Activated CD8-positive, alpha-beta T cell treated with anti-CD3 and anti-CD28 coated beads for 36 hours (primary cell): ENCODE results near the gene ZNF350. TPM values are rescaled to one million over a fixed set of nuclear protein-coding genes. Genes with fewer than 3 reads are reported as not detected.
"Not testable (repeated sequence)": the region's sequence is repeated elsewhere in the genome, so short reads cannot be mapped to it uniquely, and the experiment has no call there.

ENCODE experiments used
- ATAC-seq: fragments of 200-7000 bp; cut with Tn5 transposase; one replicate; pipeline ENCODE4 v1.10.0; 2021; ENCODE audit warnings: mild to moderate bottlenecking, moderate library complexity
- CTCF ChIA-PET: fragments of 350-600 bp; sonication (Branson Sonifier 250); formaldehyde crosslinking; loops from one replicate; lab custom pipeline; 2021; ENCODE audit warnings: antibody characterized with exemption; lab: Charles Lee
- POLR2A ChIA-PET: fragments of 350-600 bp; sonication (Branson Sonifier 250); formaldehyde crosslinking; loops from one replicate; lab custom pipeline; 2021; ENCODE audit warnings: antibody characterized with exemption; lab: Charles Lee
- DNase-seq: peaks from one replicate; pipeline ENCODE4 v3.0.0-alpha.2; 2020
- H3K27ac Mint-ChIP-seq: one replicate; pipeline ENCODE4 v1.8.0; 2021; ENCODE audit warnings: mild to moderate bottlenecking, mixed read lengths
- H3K27me3 Mint-ChIP-seq: one replicate; pipeline ENCODE4 v1.8.0; 2021; ENCODE audit warnings: mixed read lengths
- H3K36me3 Mint-ChIP-seq: one replicate; pipeline ENCODE4 v1.8.0; 2021; ENCODE audit warnings: low read depth, mixed read lengths
- H3K4me1 Mint-ChIP-seq: one replicate; pipeline ENCODE4 v1.8.0; 2021; ENCODE audit warnings: low read depth, mixed read lengths
- H3K4me3 Mint-ChIP-seq: one replicate; pipeline ENCODE4 v1.8.0; 2021; ENCODE audit warnings: mild to moderate bottlenecking, moderate library complexity, mixed read lengths
- H3K9me3 Mint-ChIP-seq: one replicate; pipeline ENCODE4 v1.8.0; 2021; ENCODE audit warnings: mixed read lengths
- CTCF ChIP-seq: fragments of 200-600 bp; IDR thresholded peaks from one replicate; pipeline ENCODE4 v1.8.0; 2022; ENCODE audit warnings: antibody characterized with exemption, mild to moderate bottlenecking
- intact Hi-C: fragments of 100-400 bp; cut with micrococcal nuclease; formaldehyde crosslinking; loops from one replicate; pipeline ENCODE4 v1.10.0; 2022
- total RNA-seq, 2 experiments: library from RNA; stranded (reverse); gene quantifications; one replicate each; pipeline ENCODE4 v1.2.3, GENCODE V29; 2021

The ZNF350 gene
- total RNA-seq, 2 experiments from 2014 or later: 7.5 to 7.6 TPM

GRCh38 chr19:51978882-51979281 is 7.8 kb downstream of the ZNF350 start:
- no peak for ATAC-seq

GRCh38 chr19:51977346-51977745 is 9.3 kb downstream of the ZNF350 start:
- H3K36me3 Mint-ChIP-seq: peaks cover 91% of the 10 kb centered on the region
- H3K4me1 Mint-ChIP-seq: peaks cover 4% of the 10 kb centered on the region
- peaks cover 65% of the 10 kb centered on the region for H3K9me3 Mint-ChIP-seq
- H3K27ac Mint-ChIP-seq: no peak overlapping the region
- intact Hi-C loops: no loop called here
- H3K4me3 Mint-ChIP-seq: no peak overlapping the region
- no peak for DNase-seq
- H3K27me3 Mint-ChIP-seq: no peaks in the 10 kb centered on the region
- ChIA-PET POLR2A (no interaction called here), CTCF (no interaction called here)
- no peak for TF ChIP-seq CTCF
- no peak for ATAC-seq

More at GRCh38 chr19:51978882-51979281, 7.8 kb downstream of the ZNF350 start:
- peaks cover 89% of the 10 kb centered on the region for H3K36me3 Mint-ChIP-seq
- peak; percentile 3 for DNase-seq
- CTCF ChIA-PET: no interaction called here
- H3K9me3 Mint-ChIP-seq: peaks cover 62% of the 10 kb centered on the region
- TF ChIP-seq CTCF: no peak
- intact Hi-C loops: no loop called here
- H3K4me3 Mint-ChIP-seq: no peak overlapping the region
- peaks cover 4% of the 10 kb centered on the region for H3K4me1 Mint-ChIP-seq
- no peaks in the 10 kb centered on the region for H3K27me3 Mint-ChIP-seq
- no peak overlapping the region for H3K27ac Mint-ChIP-seq
- POLR2A ChIA-PET: interaction anchor here (1.2 to 1.5 kb wide), 2 partner anchors 14 to 49 kb away, joined by 4 to 5 read pairs; partner anchors contain the start of gene ZNF614

- H3K4me1 Mint-ChIP-seq: peaks cover 4% of the 10 kb centered on the region
Observed at GRCh38 chr19:51976852-51977251, 9.8 kb downstream of the ZNF350 start.

GRCh38 chr19:51975787-51976186 is 10.9 kb downstream of the ZNF350 start:
- H3K27me3 Mint-ChIP-seq, DNase-seq, H3K4me3 Mint-ChIP-seq, H3K4me1 Mint-ChIP-seq, CTCF ChIA-PET, ATAC-seq, H3K27ac Mint-ChIP-seq, POLR2A ChIA-PET, intact Hi-C loops: not testable (repeated sequence)
- Mint-ChIP-seq H3K36me3 (peaks cover 95% of the 10 kb centered on the region), H3K9me3 (peaks cover 70% of the 10 kb centered on the region)

More at GRCh38 chr19:51976852-51977251, 9.8 kb downstream of the ZNF350 start:
- Mint-ChIP-seq H3K36me3 (peaks cover 94% of the 10 kb centered on the region), H3K27me3 (no peaks in the 10 kb centered on the region), H3K27ac (no peak overlapping the region), H3K4me3 (no peak overlapping the region), H3K9me3 (peaks cover 65% of the 10 kb centered on the region)
- no peak for TF ChIP-seq CTCF
- POLR2A ChIA-PET: no interaction called here
- CTCF ChIA-PET: no interaction called here
- ATAC-seq (no peak), DNase-seq (no peak)
- intact Hi-C loops: no loop called here

GRCh38 chr19:51971624-51972023 is 15.0 kb downstream of the ZNF350 start:
- TF ChIP-seq CTCF: no peak
- no peaks in the 10 kb centered on the region for H3K4me1 Mint-ChIP-seq
- H3K27me3 Mint-ChIP-seq: no peaks in the 10 kb centered on the region
- ChIA-PET POLR2A (no interaction called here), CTCF (no interaction called here)
- peaks cover 86% of the 10 kb centered on the region for H3K36me3 Mint-ChIP-seq
- no peak overlapping the region for H3K4me3 Mint-ChIP-seq
- intact Hi-C loops: no loop called here
- no peak overlapping the region for H3K27ac Mint-ChIP-seq
- ATAC-seq: no peak
- DNase-seq: peak; percentile 15
- H3K9me3 Mint-ChIP-seq: peaks cover 55% of the 10 kb centered on the region
